ENCODE results near the gene MMP11. TPM values are rescaled to one million over a fixed set of nuclear protein-coding genes. Genes with fewer than 3 reads are reported as not detected.

The MMP11 gene
- total and polyA plus RNA-seq, 9 donors, result 5.6 to 16.8 (median 11.4) TPM

DNA sequence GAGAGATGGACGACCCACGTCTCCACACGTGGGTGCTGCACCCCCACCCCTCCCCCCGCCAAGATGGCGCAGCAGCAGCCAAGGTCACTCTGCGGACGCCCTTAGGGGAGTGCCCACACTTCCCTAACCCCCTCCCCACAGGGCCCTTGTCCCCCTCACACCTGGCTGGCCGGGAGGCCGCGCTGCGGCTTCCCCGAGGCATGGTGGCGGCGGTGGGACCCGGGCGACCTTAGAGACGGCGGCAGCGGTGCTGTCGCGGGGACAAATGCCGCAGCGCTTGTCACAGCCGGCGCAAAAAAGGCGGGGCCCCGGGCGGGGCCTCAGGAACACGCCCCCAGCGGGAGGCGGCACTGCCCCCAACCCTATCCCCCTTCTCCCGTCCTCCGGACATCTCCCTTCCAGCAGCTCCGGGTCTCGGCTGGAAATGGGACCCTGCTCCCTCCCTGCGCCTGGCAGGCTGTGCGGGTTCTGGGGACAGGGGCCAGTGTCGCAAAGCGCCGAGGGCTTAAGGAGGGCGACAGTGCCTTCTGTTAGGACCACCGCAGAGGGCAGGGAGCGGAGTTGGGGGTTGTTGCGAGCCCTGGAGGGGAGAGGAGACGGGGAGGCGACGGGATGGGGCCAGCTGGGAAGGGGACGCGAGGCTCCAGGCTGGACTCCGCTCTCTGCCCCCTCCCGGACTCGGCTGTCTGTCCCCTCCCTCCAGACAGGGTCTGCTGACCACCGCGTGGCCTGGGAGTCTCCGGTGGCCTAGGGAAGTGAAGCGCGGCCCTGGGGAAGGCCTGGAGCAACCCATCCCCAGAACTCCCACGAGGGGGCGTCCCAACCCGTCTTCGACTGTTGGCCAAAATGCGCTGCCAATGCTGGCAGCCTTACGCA, 4.7 kb upstream of the MMP11 start, which contains the start of gene CHCHD10:
Gene CHCHD10, minus strand, starts transcription at position 300 of the 876 bp plus-strand sequence. Its CDS starts 98 bp downstream, at position 202.
- Histone ChIP-seq H3K9me3 (replicated peaks; ENCODE audit: control insufficient read depth, low read depth, low read length) (no peaks in the 10 kb centered on the region), H3K27ac (ENCODE audit: low read length) (peak within 1 kb of the TSS; percentile 85), H3K4me3 (ENCODE audit: low read length) (peak within 1 kb of the TSS; percentile 82), H3K36me3 (ENCODE audit: control insufficient read depth, insufficient read depth, low read length) (peaks cover 12% of the 10 kb centered on the region), H3K27me3 (ENCODE audit: control insufficient read depth, insufficient read depth, low read length) (peaks cover 3% of the 10 kb centered on the region), H3K4me1 (ENCODE audit: control insufficient read depth, insufficient read depth, low read length) (peaks cover 47% of the 10 kb centered on the region)
- DNase-seq, result peak; percentile 88
- WGBS (ENCODE audit: insufficient coverage), result under 1% methylated on average over 51 of the region's 63 CpGs

DNA sequence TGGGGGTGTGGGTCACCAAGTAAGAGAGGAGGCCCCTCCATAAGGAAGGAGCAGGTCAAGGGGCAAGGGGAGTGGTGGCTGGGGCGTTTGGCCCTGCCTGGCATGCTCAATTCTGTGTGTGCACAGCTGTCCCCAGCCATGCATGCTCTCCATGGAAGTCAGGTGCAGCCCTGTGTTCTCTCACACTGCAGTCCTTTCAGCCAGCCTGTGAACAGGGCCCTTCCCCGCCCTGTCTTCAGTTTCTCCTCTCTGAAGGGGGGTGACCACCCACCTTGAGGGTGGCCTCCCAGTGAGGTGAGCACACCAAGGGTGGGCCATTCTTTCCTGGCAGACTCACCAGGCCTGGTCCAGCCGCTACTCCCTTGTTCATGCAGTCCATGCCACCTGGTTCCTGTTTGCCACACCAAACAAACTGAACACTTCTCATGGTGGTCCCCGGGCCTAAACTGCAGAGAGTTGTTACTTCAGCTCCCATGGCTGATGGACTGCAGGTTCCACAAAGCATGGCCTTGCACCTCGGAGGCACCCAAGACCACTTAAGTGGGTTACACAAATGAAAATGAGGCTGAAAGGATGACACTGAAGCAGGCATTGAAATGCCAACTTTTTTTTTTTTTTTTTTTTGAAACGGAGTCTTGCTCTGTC, 3.2 kb upstream of the MMP11 start:
- Histone ChIP-seq H3K4me3 (ENCODE audit: low read length) (no peak overlapping the region), H3K36me3 (ENCODE audit: control insufficient read depth, insufficient read depth, low read length) (peaks cover 12% of the 10 kb centered on the region), H3K4me1 (ENCODE audit: control insufficient read depth, insufficient read depth, low read length) (peaks cover 49% of the 10 kb centered on the region), H3K27me3 (ENCODE audit: control insufficient read depth, insufficient read depth, low read length) (peaks cover 6% of the 10 kb centered on the region), H3K9me3 (replicated peaks; ENCODE audit: control insufficient read depth, low read depth, low read length) (no peaks in the 10 kb centered on the region), H3K27ac (ENCODE audit: low read length) (no peak overlapping the region)
- 67% methylated on average over 4 of the region's 6 CpGs for WGBS (ENCODE audit: insufficient coverage)
- DNase-seq, result no peak

DNA sequence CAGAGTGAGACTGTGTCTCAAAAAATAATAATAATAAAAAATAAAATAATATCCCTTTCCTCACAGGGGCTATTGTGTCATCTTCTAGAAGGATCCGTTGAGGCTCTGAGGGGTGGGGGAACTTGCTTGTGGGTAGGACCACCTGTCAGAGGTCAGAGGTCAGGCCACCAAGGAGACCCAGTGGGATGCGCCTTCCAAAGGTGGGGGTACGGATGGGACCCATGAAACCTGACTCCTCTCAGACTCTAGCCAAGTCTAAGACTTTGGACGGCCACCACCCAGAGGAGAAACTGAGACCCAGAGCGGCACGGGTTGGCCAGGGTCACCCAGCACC, 367 bp upstream of the MMP11 start:
- peaks cover 6% of the 10 kb centered on the region for H3K27me3 ChIP-seq (ENCODE audit: control insufficient read depth, insufficient read depth, low read length)
- H3K36me3 ChIP-seq (ENCODE audit: control insufficient read depth, insufficient read depth, low read length), result no peaks in the 10 kb centered on the region
- peak; percentile 39 for DNase-seq
- 3% methylated on average over 3 of the region's 6 CpGs for WGBS (ENCODE audit: insufficient coverage)
- H3K4me1 ChIP-seq (ENCODE audit: control insufficient read depth, insufficient read depth, low read length), result peaks cover 51% of the 10 kb centered on the region
- H3K27ac ChIP-seq (ENCODE audit: low read length), result no peak overlapping the region
- peak overlapping the region; percentile 29 for H3K4me3 ChIP-seq (ENCODE audit: low read length)
- no peaks in the 10 kb centered on the region for H3K9me3 ChIP-seq (replicated peaks; ENCODE audit: control insufficient read depth, low read depth, low read length)

DNA sequence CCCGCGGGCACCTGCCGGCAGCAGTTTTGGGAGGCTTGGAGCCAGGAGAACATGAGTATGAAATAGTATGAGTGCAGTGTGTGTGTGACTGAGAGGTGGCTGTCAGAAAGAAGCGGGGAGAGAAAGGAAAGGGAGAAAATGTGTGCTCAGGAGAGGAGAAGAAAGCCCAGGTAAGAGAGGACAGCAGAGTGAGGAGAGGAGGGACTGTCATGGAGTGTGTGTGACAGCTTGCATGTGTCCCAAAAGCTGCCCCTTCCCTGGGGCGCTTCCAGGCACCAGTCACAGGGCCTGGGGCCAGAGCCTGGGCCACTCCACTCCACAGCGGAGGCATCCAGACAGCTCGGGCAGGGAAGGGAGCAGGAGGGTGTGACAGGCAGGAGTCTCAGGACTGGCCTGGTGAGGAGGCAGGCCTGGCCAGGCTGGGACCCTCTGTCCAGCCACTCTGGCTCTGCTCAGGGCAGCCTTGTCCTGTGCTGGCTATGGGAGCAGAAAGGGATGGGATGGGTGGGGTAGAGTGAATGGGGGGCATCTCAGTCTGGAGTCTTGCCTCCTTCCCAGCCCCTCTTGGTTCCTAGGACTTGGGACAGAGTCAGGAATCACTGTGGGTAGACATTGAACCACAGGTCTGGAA, 949 bp downstream of the MMP11 start:
- Histone ChIP-seq H3K27ac (ENCODE audit: low read length) (no peak overlapping the region), H3K4me3 (ENCODE audit: low read length) (peak overlapping the region; percentile 47), H3K36me3 (ENCODE audit: control insufficient read depth, insufficient read depth, low read length) (no peaks in the 10 kb centered on the region), H3K27me3 (ENCODE audit: control insufficient read depth, insufficient read depth, low read length) (peaks cover 6% of the 10 kb centered on the region), H3K9me3 (replicated peaks; ENCODE audit: control insufficient read depth, low read depth, low read length) (no peaks in the 10 kb centered on the region), H3K4me1 (ENCODE audit: control insufficient read depth, insufficient read depth, low read length) (peaks cover 51% of the 10 kb centered on the region)
- DNase-seq, result no peak
- WGBS (ENCODE audit: insufficient coverage), result 58% methylated on average over 7 of the region's 7 CpGs

DNA sequence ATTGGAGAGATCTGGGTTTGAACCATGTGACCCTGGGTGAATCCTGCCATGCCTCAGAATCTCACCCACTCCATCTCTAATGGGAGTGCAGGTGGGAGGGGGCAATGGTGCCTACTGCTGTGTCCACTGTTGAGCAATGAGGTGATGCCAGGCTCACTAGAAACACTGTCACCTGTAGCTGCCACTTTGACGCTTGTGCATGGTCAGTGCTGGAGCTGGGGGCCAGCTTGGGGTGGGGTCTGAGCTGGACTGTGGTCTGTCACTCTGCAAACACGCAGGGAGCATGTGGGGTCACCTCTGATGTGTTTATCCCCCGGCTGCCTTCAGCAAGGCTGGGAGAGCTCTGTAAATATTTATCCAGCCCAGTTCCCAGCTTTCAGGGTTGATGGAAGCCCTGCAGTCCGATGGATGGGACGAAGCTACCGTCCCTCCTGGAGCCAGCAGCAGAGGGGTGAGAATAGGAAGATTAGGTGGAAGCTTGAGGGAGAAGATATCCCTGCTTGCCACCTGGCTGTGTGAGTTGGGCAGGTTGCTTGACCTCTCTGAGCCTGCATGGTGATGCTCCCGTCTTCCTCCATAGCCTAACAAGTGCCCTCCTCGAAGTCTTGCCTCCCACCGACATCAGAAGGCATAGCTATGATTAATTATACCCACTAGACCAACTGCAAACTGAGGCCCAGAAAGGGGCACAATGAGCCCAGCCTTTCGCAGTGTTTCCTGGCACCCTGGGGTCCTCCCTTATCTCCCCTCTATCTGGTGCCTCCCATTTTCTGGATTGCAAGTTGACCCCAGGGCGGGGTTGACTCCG, 1.7 kb downstream of the MMP11 start:
- H3K4me3 ChIP-seq (ENCODE audit: low read length), result no peak overlapping the region
- no peaks in the 10 kb centered on the region for H3K36me3 ChIP-seq (ENCODE audit: control insufficient read depth, insufficient read depth, low read length)
- H3K27ac ChIP-seq (ENCODE audit: low read length), result no peak overlapping the region
- H3K4me1 ChIP-seq (ENCODE audit: control insufficient read depth, insufficient read depth, low read length), result peaks cover 46% of the 10 kb centered on the region
- 63% methylated on average over 10 of the region's 12 CpGs for WGBS (ENCODE audit: insufficient coverage)
- H3K27me3 ChIP-seq (ENCODE audit: control insufficient read depth, insufficient read depth, low read length), result peaks cover 6% of the 10 kb centered on the region
- no peak for DNase-seq
- no peaks in the 10 kb centered on the region for H3K9me3 ChIP-seq (replicated peaks; ENCODE audit: control insufficient read depth, low read depth, low read length)

DNA sequence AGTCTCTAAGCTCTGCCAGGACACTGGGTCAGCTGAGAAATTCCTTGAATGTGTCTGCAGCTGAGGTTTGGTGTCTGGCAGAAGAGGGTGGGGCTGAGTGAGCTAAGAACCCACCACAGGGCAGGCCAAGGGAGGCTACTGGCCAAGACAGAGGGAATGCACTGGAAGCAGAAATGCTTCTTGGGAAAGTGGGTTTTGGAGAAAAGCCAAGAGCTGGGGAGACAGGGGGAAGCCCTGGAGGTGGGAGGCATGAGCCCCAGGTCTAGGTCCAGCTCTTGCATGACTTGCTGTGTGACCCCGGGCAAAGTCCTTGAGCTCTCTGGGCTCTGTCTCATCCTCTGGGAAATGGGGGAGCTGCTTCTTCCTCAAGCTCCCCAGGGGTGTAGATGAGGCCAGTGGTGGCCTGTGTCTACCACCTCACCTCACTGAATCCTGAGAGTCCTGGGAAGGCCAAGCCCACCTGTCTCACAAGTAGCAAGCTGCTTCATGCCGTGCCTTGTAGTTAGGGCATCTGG, 2.3 kb downstream of the MMP11 start:
- H3K27ac ChIP-seq (ENCODE audit: low read length), result no peak overlapping the region
- H3K9me3 ChIP-seq (replicated peaks; ENCODE audit: control insufficient read depth, low read depth, low read length), result no peaks in the 10 kb centered on the region
- peaks cover 43% of the 10 kb centered on the region for H3K4me1 ChIP-seq (ENCODE audit: control insufficient read depth, insufficient read depth, low read length)
- peak; percentile 41 for DNase-seq
- H3K4me3 ChIP-seq (ENCODE audit: low read length), result no peak overlapping the region
- no CpG with 5 or more reads among the region's 2 CpGs for WGBS (ENCODE audit: insufficient coverage)
- peaks cover 6% of the 10 kb centered on the region for H3K27me3 ChIP-seq (ENCODE audit: control insufficient read depth, insufficient read depth, low read length)
- no peaks in the 10 kb centered on the region for H3K36me3 ChIP-seq (ENCODE audit: control insufficient read depth, insufficient read depth, low read length)

DNA sequence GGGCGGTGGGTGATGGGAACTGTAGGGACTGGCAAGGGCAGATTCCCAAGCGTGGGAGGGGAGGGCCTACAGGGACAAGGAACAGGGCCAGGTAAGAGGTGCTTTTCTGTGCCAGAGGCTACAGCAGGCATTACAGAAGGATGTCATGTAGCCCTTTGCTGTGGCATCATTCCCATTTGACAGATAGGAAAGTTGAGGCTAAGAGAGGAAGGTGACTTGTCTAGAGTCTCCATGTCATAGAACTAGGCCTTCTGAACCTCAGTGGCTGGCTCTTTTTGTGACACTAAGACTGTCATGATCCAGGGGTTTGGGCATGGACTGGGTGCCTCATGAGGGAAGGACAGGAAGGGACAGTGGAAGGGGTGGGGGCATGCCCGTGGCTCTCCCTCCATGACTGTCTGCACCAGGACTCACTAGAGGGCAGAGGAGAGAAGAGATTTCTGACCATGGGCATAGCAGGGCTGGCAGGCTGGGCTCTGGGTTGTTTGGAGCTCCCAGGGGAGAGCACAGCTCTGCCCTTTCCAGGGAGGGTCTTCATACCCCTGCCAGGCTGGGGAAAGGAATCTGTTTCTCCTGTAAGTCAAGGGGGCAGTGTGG, 3.2 kb downstream of the MMP11 start:
- Histone ChIP-seq H3K36me3 (ENCODE audit: control insufficient read depth, insufficient read depth, low read length) (no peaks in the 10 kb centered on the region), H3K9me3 (replicated peaks; ENCODE audit: control insufficient read depth, low read depth, low read length) (no peaks in the 10 kb centered on the region), H3K4me3 (ENCODE audit: low read length) (no peak overlapping the region), H3K27me3 (ENCODE audit: control insufficient read depth, insufficient read depth, low read length) (peaks cover 6% of the 10 kb centered on the region), H3K4me1 (ENCODE audit: control insufficient read depth, insufficient read depth, low read length) (peaks cover 49% of the 10 kb centered on the region), H3K27ac (ENCODE audit: low read length) (no peak overlapping the region)
- WGBS (ENCODE audit: insufficient coverage), result 90% methylated on average over 2 of the region's 3 CpGs
- DNase-seq, result no peak

DNA sequence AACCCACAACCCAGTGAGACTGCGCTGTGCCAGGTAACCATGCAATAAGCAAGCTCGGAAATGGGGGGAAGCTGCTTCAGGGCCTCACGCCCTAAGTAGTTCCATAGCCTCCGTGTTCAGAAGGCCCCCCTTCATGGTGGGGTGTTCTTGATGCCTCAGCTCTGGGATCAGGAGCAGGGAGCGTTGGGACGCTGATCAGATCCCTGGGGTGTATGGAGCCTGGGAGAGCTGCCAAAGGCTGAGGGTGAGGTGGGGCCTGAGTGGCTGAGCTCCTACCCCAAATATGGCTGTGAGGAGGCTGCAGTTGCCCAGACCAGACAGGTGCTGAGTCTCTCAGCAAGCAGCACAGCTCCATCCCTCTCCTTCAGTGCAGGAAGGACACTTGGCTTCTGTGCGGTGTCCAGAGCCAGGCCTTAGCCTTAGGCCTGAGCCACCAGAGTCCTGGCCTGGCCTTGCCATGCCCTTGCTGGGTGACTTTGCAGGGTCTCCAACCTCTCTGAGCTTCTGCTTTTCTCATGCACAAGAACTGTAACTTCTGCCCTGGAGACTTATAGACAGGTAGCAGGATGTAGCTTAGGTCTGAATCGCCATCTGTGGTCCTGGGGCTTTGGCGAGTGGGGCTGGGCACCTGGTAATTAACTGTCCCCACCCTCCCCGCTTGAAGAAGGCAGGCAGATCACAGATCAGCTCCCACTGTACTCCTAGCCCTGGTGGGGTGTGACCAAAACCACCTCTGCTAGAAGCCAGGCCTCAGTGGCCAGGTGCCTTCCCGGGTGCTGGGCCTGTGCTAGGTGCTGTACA, 5.3 kb downstream of the MMP11 start:
- Histone ChIP-seq H3K27ac (ENCODE audit: low read length) (no peak overlapping the region), H3K4me3 (ENCODE audit: low read length) (no peak overlapping the region), H3K9me3 (replicated peaks; ENCODE audit: control insufficient read depth, low read depth, low read length) (no peaks in the 10 kb centered on the region), H3K4me1 (ENCODE audit: control insufficient read depth, insufficient read depth, low read length) (peaks cover 56% of the 10 kb centered on the region), H3K27me3 (ENCODE audit: control insufficient read depth, insufficient read depth, low read length) (peaks cover 3% of the 10 kb centered on the region), H3K36me3 (ENCODE audit: control insufficient read depth, insufficient read depth, low read length) (peaks cover 2% of the 10 kb centered on the region)
- DNase-seq, result no peak
- 84% methylated on average over 7 of the region's 11 CpGs for WGBS (ENCODE audit: insufficient coverage)

DNA sequence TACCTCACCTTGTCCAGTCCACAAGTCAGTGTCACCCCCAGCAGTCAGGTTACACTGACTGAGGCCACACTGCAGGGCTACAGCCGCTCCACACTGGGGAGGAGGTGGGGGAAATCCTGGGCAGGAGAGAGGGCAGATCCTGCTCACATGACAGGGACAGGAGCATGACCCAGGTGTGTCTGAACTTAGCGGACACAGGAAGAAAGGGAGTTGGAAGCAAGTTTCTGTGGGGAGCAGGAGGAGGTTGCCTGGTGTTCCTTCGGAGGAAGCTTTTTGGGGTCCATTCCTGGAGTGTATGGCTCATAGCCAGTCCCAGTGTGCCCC, 5.9 kb downstream of the MMP11 start:
- DNase-seq, result no peak
- Histone ChIP-seq H3K27ac (ENCODE audit: low read length) (no peak overlapping the region), H3K4me1 (ENCODE audit: control insufficient read depth, insufficient read depth, low read length) (peaks cover 50% of the 10 kb centered on the region), H3K4me3 (ENCODE audit: low read length) (no peak overlapping the region), H3K9me3 (replicated peaks; ENCODE audit: control insufficient read depth, low read depth, low read length) (no peaks in the 10 kb centered on the region), H3K27me3 (ENCODE audit: control insufficient read depth, insufficient read depth, low read length) (no peaks in the 10 kb centered on the region), H3K36me3 (ENCODE audit: control insufficient read depth, insufficient read depth, low read length) (peaks cover 6% of the 10 kb centered on the region)
- 74% methylated on average over 2 of the region's 3 CpGs for WGBS (ENCODE audit: insufficient coverage)

Measured in muscle of leg (tissue), 11 donors.